DMS114 treated with DMSO at 0.1 percent for 48 hours (cell line): ENCODE data around the gene INTS13.
"Not testable (repeated sequence)": the region's sequence is repeated elsewhere in the genome, so short reads cannot be mapped to it uniquely, and the experiment has no call there.

ENCODE experiments used
- DNase-seq: peaks from one replicate; lab custom pipeline; 2025; ENCODE audit not compliant: unreplicated experiment; lab: John Stamatoyannopoulos, UW

The INTS13 gene

DNA sequence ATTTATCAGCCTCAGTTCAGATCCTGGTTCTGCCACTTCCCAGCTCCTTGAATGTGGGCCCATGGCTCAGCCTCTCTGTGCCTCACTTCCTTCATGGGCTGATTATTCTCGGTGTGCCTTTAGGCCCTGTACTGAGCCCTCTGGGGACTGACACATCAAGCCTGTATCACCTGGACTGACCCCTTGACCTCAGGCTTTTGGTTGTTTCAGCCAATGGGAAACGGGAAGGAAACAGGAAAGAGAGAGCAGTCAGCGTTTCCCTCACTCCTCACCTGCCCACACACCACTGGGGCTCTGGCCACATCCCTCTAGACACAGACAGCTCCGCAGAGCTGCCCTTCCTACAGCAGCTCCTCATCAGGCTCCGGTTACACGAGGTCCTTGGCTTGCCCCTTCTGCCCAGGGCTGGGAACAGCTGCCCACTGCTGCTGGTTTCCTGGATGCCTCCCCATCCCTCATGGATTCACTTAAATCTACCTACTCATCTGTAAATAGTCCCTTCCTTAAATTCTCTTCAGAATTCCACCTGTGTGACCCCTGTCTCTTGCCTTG, 67.8 kb downstream of the INTS13 start:
- no peak for DNase-seq

GRCh38 chr12:26869104-26869494, 68.7 kb downstream of the INTS13 start:
- DNase-seq, result no peak

- no peak for DNase-seq
Observed at GRCh38 chr12:26868447-26869103, 69.2 kb downstream of the INTS13 start.

DNA sequence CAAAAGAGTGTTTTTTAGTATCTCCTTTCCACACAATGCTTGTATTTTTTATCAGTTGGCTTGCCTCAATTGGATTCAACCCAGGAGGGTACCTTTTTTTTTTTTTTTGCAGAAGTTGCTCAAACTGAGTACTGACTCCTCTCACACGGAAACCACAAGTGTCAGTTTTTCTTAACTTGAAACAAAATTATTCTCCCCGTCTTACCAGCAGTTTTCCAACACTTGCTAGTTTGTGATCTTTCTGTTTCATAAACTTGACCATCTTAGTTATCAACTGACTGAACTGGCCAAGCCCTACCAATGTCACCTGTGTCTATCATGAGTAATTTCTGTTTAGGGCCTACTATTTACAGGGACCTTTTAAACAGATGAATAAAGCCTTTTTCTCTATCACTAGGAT, 70.7 kb downstream of the INTS13 start:
- no peak for DNase-seq

DNA sequence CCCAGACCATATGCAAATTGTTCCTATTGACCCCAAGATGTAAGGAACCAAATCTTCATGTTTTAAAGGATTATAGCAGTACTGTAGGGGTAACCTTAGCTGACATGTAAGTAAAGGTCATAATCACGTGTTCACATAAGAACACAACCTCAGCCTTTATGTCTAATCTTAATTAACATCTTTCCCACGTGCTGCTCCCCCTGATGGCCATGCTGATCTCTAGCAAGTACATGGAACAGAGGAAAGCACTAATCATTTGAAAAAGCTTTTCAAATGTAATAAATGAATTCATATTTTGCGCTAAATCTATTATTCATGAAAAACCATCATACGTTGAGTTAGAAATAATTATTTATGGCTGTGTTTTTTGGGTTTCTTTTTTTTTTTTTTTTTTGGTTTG, 74.3 kb downstream of the INTS13 start:
- DNase-seq, result no peak

- not testable (repeated sequence) for DNase-seq
Observed at GRCh38 chr12:26862787-26863186, 75.0 kb downstream of the INTS13 start.

- DNase-seq, result no peak
Observed at GRCh38 chr12:26861690-26862089, 76.1 kb downstream of the INTS13 start.

DNA sequence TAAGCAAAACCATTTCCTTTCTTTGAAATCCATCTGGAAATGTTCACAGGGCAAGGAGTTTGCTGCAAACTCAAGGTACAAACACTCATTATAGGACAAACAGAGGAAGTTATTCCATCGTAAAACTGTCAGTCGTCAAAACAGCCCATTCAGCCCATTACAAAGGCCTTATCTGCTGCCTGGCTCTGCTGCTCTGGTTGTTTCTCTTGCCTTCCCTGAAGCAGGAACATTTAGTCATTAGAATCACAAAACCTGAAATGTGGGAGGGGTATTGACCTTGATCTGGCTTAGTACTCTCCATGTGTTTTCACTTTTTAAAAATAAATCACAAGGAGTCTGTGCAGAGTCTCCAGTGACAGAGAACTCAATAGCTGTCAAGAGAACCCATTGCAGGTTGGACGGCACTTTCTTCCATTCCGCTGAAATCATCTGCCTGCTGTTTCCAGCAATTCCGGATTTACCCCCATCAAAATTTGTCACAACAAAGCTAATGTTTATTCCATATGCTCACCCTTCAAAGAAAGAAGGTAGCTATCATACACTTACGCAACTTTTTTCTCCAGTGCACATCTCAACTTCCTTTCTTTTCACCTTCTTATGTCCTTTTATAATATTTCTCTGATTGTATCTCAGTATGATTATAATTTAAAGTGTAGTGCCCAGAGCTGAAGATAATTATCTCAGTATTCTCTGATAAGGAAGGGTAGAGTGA, 80.2 kb downstream of the INTS13 start:
- DNase-seq, result no peak

DNA sequence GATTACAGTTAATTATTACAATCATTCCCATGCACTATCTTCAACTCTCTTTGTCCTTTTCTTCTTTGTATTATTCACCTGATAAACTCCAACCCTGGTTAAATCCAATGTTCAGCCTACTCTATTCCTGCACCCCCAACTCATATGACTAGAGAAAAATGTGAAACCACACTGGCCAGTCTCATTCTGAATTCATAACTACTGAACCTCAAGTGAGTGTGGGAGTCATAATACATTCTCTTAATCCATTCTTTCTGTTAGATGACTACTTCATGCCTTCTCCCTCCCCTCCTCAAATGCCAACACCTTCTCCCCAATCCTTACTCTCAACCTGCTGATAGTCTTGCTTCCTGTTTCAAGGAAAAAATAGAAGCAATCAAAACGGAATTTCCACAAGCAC, 82.4 kb downstream of the INTS13 start:
- DNase-seq, result no peak
